GM12873 (cell line): ENCODE results near the gene INO80.

Experiments used
- TF ChIP-seq, protein P1 (sequence below): IDR thresholded peaks from 2 replicates; pipeline ENCODE4 v1.5.1; 2012; ENCODE audit warnings: low read depth, mild to moderate bottlenecking, moderate library complexity, low read length, control low read depth; ENCODE audit not compliant: insufficient read depth; ENCODE audit errors: missing control alignments

The INO80 gene

DNA sequence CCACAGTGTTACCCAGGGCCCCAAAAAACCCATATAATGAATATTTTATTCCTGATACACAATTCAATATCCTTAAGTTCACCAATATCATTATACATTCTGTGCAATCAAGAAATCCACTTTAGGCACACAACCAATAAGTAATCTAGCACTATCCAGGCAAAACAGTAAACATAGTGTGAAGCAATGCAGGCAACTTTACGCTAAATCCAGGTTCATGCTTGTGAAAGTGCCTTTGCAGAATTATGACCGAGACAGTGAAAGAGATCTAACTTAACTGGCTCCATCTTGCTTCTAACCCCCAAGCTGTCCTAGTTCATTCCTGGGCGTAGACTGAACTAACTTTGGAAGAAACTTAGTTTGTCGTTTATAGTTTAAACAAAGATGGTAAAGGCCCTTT is 34.2 kb upstream of the INO80 start:
- TF ChIP-seq, protein P1, sequence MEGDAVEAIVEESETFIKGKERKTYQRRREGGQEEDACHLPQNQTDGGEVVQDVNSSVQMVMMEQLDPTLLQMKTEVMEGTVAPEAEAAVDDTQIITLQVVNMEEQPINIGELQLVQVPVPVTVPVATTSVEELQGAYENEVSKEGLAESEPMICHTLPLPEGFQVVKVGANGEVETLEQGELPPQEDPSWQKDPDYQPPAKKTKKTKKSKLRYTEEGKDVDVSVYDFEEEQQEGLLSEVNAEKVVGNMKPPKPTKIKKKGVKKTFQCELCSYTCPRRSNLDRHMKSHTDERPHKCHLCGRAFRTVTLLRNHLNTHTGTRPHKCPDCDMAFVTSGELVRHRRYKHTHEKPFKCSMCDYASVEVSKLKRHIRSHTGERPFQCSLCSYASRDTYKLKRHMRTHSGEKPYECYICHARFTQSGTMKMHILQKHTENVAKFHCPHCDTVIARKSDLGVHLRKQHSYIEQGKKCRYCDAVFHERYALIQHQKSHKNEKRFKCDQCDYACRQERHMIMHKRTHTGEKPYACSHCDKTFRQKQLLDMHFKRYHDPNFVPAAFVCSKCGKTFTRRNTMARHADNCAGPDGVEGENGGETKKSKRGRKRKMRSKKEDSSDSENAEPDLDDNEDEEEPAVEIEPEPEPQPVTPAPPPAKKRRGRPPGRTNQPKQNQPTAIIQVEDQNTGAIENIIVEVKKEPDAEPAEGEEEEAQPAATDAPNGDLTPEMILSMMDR = no peak

GRCh38 chr15:41148065-41148464 is 32.0 kb upstream of the INO80 start:
- TF ChIP-seq, protein P1 = no peak

- TF ChIP-seq, protein P1 = no peak
Measured at GRCh38 chr15:41139619-41140018, 23.5 kb upstream of the INO80 start.

GRCh38 chr15:41133454-41133853 is 17.4 kb upstream of the INO80 start:
- TF ChIP-seq, protein P1 = no peak

GRCh38 chr15:41128174-41128902 is 12.3 kb upstream of the INO80 start:
- TF ChIP-seq, protein P1 = no peak

DNA sequence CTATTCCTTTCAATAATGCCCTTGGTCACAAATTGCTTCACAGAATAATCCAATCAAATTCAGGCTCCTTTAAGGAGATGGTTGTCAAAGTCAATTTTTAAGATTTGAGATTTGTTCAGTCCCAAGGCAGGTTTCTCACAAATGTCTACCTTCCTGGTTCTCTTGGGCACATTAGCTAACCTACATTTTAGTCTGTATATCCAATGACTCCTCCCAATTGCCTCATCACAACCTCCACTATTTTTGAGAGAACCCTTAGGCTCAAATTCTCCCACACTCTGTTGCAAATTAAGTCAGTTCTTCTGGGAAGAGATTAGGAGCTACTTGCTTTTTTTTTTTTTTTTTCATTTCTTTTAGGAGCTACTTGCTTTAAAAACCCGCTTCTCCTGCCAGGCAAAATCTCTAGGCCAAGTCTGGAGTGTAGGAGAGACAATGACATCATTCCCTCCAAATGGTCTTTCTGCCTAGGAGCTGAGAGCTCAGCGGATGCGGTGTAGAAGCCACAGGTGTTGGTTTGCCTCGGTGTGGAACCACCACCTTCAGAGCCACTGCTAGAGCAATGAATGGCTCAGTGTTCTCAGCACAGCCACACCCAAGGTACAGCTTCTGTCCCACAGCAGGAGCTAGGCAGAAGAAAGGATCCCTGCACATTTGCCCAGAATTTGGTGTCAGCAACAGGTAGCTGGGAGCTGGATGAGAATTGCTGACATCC is 10.0 kb upstream of the INO80 start:
- TF ChIP-seq, protein P1 = no peak

GRCh38 chr15:41125063-41125669 is 9.1 kb upstream of the INO80 start:
- TF ChIP-seq, protein P1 = no peak
